Measurements from ENCODE around the gene KCTD20. TPM values are rescaled to one million over a fixed set of nuclear protein-coding genes. Genes with fewer than 3 reads are reported as not detected.

KCTD20 gene
- total and polyA plus RNA-seq, 9 of the 15 experiments (the other 6 are each of a cell fraction or from before 2014, with no cell fraction given), result 28.9 to 160 (median 70.6) TPM

DNA sequence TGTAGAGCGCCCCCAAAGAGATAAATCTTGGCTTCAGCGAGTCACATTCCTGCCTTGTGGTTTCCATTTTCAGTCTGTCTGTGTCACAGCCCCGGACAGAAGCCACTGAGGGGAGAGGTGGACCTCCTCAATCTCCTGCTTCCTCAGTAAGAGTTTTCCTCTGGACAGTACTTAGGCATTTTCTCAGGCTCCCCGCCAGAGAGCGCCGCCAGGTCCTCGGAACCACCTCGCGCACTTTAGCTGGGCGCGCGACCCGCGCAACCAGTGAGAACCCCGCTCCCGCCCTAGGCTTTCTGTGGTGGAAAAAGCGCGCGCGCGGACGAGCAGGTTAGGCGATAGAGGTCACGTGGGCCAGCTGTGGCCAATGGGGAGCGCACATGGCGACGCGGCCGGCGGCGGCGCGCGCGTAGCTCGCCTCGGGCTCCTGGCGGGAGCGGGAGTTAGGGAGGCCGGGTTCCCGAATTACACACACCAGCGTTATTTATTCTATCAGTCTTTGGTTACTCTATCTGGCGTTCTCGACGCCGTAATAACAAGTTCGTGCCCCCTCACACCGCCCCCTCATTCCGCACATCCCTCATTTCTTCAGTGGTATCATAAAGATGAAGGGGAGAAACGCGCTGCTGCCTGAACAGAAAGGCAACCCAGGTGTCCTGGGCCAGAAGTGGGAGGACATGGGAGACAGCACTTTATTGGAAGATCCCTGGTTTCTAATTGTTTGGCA lies 19.5 kb upstream of the KCTD20 start (continued):
- TF ChIP-seq PYGO2 (tag; IDR thresholded peaks at IDR 0.05), result no peak
- TF ChIP-seq ZNF121 (CRISPR knock-in tag; conservative IDR thresholded peaks at IDR 0.05), result no peak
- TF ChIP-seq SIRT6 (IDR thresholded peaks at IDR 0.05; ENCODE audit: low read depth, low read length), result no peak
- no peak for TF ChIP-seq DACH1 (IDR thresholded peaks at IDR 0.05; ENCODE audit: partially characterized antibody)
- peak; percentile 50; the same call in 1 of the 2 replicates for TF ChIP-seq KAT7 (CRISPR knock-in tag; IDR thresholded peaks at IDR 0.05; ENCODE audit: borderline replicate concordance)
- TF ChIP-seq SMAD4 (CRISPR knock-in tag; conservative IDR thresholded peaks at IDR 0.05), result peak; percentile 82
- TF ChIP-seq FOXA3 (CRISPR knock-in tag; conservative IDR thresholded peaks at IDR 0.05 in 1 of 2, IDR thresholded peaks at IDR 0.05 in 1 of 2), result peak in 1 of 2 experiments; percentile 50; a peak in 2 of 4 replicates
- no peak for TF ChIP-seq ZNF507 (tag; conservative IDR thresholded peaks at IDR 0.05)
- TF ChIP-seq RBM39 (optimal IDR thresholded peaks at IDR 0.05; ENCODE audit: low read depth, low read length), result no peak
- TF ChIP-seq POLR2B (IDR thresholded peaks at IDR 0.05; ENCODE audit: low read depth, partially characterized antibody), result peak; percentile 76
- TF ChIP-seq ZBTB17 (CRISPR knock-in tag; IDR thresholded peaks at IDR 0.05), result 0 out of 2 replicates have a peak, but pooled peaks have one; percentile 37
- TF ChIP-seq FOXP1 (CRISPR knock-in tag; IDR thresholded peaks at IDR 0.05), result 0 out of 2 replicates have a peak, but pooled peaks have one; percentile 76
- no peak for TF ChIP-seq ZNF57 (CRISPR knock-in tag; IDR thresholded peaks at IDR 0.05)
- no peak for TF ChIP-seq EHMT2 (IDR thresholded peaks at IDR 0.05)
- TF ChIP-seq, protein P1, sequence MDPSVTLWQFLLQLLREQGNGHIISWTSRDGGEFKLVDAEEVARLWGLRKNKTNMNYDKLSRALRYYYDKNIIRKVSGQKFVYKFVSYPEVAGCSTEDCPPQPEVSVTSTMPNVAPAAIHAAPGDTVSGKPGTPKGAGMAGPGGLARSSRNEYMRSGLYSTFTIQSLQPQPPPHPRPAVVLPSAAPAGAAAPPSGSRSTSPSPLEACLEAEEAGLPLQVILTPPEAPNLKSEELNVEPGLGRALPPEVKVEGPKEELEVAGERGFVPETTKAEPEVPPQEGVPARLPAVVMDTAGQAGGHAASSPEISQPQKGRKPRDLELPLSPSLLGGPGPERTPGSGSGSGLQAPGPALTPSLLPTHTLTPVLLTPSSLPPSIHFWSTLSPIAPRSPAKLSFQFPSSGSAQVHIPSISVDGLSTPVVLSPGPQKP (CRISPR knock-in tag; IDR thresholded peaks at IDR 0.05), result no peak
- TF ChIP-seq ARHGAP35 (IDR thresholded peaks at IDR 0.05; ENCODE audit: partially characterized antibody), result no peak
- TF ChIP-seq BACH1 (tag; IDR thresholded peaks at IDR 0.05), result peak; percentile 21; the same call in 1 of the 2 replicates
- TF ChIP-seq CREBBP (IDR thresholded peaks at IDR 0.05; ENCODE audit: low read depth, low read length), result no peak
- TF ChIP-seq ZNF436 (CRISPR knock-in tag; IDR thresholded peaks at IDR 0.05), result no peak
- TF ChIP-seq SREBF1 (IDR thresholded peaks at IDR 0.05; ENCODE audit: borderline replicate concordance, low read depth, low read length), result 0 out of 2 replicates have a peak, but pooled peaks have one; percentile 20
- no peak for TF ChIP-seq PPARD (CRISPR knock-in tag; IDR thresholded peaks at IDR 0.05)
- no peak for TF ChIP-seq GATA2 (CRISPR knock-in tag; IDR thresholded peaks at IDR 0.05)
- TF ChIP-seq CHD4 (IDR thresholded peaks at IDR 0.05; ENCODE audit: insufficient read depth, insufficient replicate concordance, low read depth, low read length, poor library complexity, severe bottlenecking), result no peak
- TF ChIP-seq MAFF (IDR thresholded peaks at IDR 0.05; ENCODE audit: low read length), result no peak
- TF ChIP-seq ZNF707 (CRISPR knock-in tag; conservative IDR thresholded peaks at IDR 0.05), result no peak
- peak in 1 of 2 experiments; percentile 73; a peak in 3 of 4 replicates for TF ChIP-seq RCOR1 (IDR thresholded peaks at IDR 0.05; ENCODE audit: borderline replicate concordance in 1 of 2, low read depth in 2 of 2, low read length in 2 of 2)
- TF ChIP-seq HEY1 (CRISPR knock-in tag; IDR thresholded peaks at IDR 0.05; ENCODE audit: borderline replicate concordance), result no peak; the same call in 1 of the 2 replicates
- TF ChIP-seq ZNF668 (CRISPR knock-in tag; IDR thresholded peaks at IDR 0.05), result no peak
- TF ChIP-seq, protein P2, sequence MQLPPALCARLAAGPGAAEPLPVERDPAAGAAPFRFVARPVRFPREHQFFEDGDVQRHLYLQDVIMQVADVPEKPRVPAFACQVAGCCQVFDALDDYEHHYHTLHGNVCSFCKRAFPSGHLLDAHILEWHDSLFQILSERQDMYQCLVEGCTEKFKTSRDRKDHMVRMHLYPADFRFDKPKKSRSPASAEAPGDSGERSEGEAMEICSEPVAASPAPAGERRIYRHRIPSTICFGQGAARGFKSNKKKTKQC (CRISPR knock-in tag; IDR thresholded peaks at IDR 0.05), result peak; percentile 40; the same call in 1 of the 2 replicates
